IMR-90 (cell line): Measurements from ENCODE around the gene RALGPS2. TPM values are rescaled to one million over a fixed set of nuclear protein-coding genes. Genes with fewer than 3 reads are reported as not detected.

Experiments used
- ATAC-seq: fragments of 200-7000 bp; cut with Tn5 transposase; 2 replicates; pipeline ENCODE4 v1.9.1; 2020; ENCODE audit warnings: low read depth, mild to moderate bottlenecking, moderate library complexity
- BruUV-seq: library from RNA; stranded (reverse); fragments of 400-500 nt; replicated peaks from 2 replicates; lab custom pipeline; 2021; lab: Mats Ljungman, UMichigan
- CTCF ChIA-PET: fragments of 300-600 bp; formaldehyde crosslinking; extraction: SDS; loops from one replicate; lab custom pipeline; 2021; ENCODE audit warnings: antibody characterized with exemption; lab: Yijun Ruan, JAX
- POLR2A ChIA-PET: fragments of 300-600 bp; sonication (Branson Sonifier 250); formaldehyde crosslinking; loops from one replicate; lab custom pipeline; 2022; ENCODE audit warnings: antibody characterized with exemption; ENCODE audit not compliant: unreplicated experiment; lab: Charles Lee
- DNase-seq: peaks from one replicate; pipeline ENCODE4 v3.0.0; 2013
- H2AFZ ChIP-seq: replicated peaks from 2 replicates; pipeline ENCODE3; 2013; ENCODE audit warnings: low read length, mild to moderate bottlenecking; ENCODE audit not compliant: poor library complexity
- H2AK5ac ChIP-seq: 2 replicates; pipeline ENCODE4 v1.6.1; 2013; ENCODE audit warnings: low read depth, low read length, inconsistent platforms
- H2AK9ac ChIP-seq: replicated peaks from 2 replicates; pipeline ENCODE3; 2013; ENCODE audit warnings: mild to moderate bottlenecking, low read depth, low read length, moderate library complexity; ENCODE audit not compliant: poor library complexity
- H2BK120ac ChIP-seq: 2 replicates; pipeline ENCODE4 v1.6.1; 2013; ENCODE audit warnings: low read depth, low read length, inconsistent platforms
- H2BK15ac ChIP-seq: 3 replicates; pipeline ENCODE4 v1.6.1; 2013; ENCODE audit warnings: low read depth, low read length, inconsistent platforms
- H2BK20ac ChIP-seq: 2 replicates; pipeline ENCODE4 v1.6.1; 2013; ENCODE audit warnings: low read depth, mild to moderate bottlenecking, inconsistent platforms, low read length, moderate library complexity
- H2BK5ac ChIP-seq: 2 replicates; pipeline ENCODE4 v1.6.1; 2013; ENCODE audit warnings: mild to moderate bottlenecking, low read depth, low read length, inconsistent platforms; ENCODE audit not compliant: poor library complexity, severe bottlenecking
- H3K14ac ChIP-seq: replicated peaks from 2 replicates; pipeline ENCODE4 v1.6.1; 2013; ENCODE audit warnings: low read depth, low read length, inconsistent platforms
- H3K18ac ChIP-seq: 2 replicates; pipeline ENCODE4 v1.6.1; 2013; ENCODE audit warnings: low read depth, low read length, control low read depth
- H3K23ac ChIP-seq: 2 replicates; pipeline ENCODE4 v1.6.1; 2013; ENCODE audit warnings: low read depth, low read length, inconsistent platforms
- H3K27ac ChIP-seq: 2 replicates; pipeline ENCODE4 v1.5.1; 2013; ENCODE audit warnings: mild to moderate bottlenecking, control low read depth, low read length; ENCODE audit not compliant: insufficient read depth
- H3K27me3 ChIP-seq: 2 replicates; pipeline ENCODE4 v1.6.1; 2013; ENCODE audit warnings: low read length; ENCODE audit not compliant: control insufficient read depth, insufficient read depth
- H3K36me3 ChIP-seq: 2 replicates; pipeline ENCODE4 v1.6.1; 2013; ENCODE audit warnings: low read length, mixed read lengths; ENCODE audit not compliant: control insufficient read depth, insufficient read depth
- H3K4ac ChIP-seq: 2 replicates; pipeline ENCODE4 v1.6.1; 2013; ENCODE audit warnings: low read depth, low read length, inconsistent platforms
- H3K4me1 ChIP-seq: 2 replicates; pipeline ENCODE4 v1.6.1; 2013; ENCODE audit warnings: low read length, mixed read lengths; ENCODE audit not compliant: control insufficient read depth, insufficient read depth
- H3K4me2 ChIP-seq: 2 replicates; pipeline ENCODE4 v1.6.1; 2013; ENCODE audit warnings: low read depth, mild to moderate bottlenecking, control low read depth, low read length, moderate library complexity
- H3K4me3 ChIP-seq: 2 replicates; pipeline ENCODE4 v1.5.1; 2013; ENCODE audit warnings: low read depth, mild to moderate bottlenecking, control low read depth, low read length, moderate library complexity; ENCODE audit not compliant: insufficient read depth
- H3K56ac ChIP-seq: 2 replicates; pipeline ENCODE4 v1.6.1; 2013; ENCODE audit warnings: low read length, inconsistent platforms; ENCODE audit not compliant: insufficient read depth; ENCODE audit errors: extremely low read depth
- H3K79me1 ChIP-seq, 2 experiments: 2 replicates each; pipeline ENCODE4 v1.6.1; 2013; ENCODE audit warnings: low read length in 2 of 2, inconsistent platforms in 1 of 2, low read depth in 1 of 2
- H3K9ac ChIP-seq: 2 replicates; pipeline ENCODE4 v1.6.1; 2013; ENCODE audit warnings: low read depth, low read length, control low read depth
- H3K9me1 ChIP-seq: 2 replicates; pipeline ENCODE4 v1.6.1; 2013; ENCODE audit warnings: low read length, inconsistent platforms; ENCODE audit not compliant: insufficient read depth
- H3K9me3 ChIP-seq: 2 replicates; pipeline ENCODE4 v1.6.1; 2013; ENCODE audit warnings: low read length; ENCODE audit not compliant: control insufficient read depth, insufficient read depth
- H4K20me1 ChIP-seq: 2 replicates; pipeline ENCODE4 v1.6.1; 2013; ENCODE audit warnings: low read length, inconsistent platforms; ENCODE audit not compliant: insufficient read depth
- H4K5ac ChIP-seq: 2 replicates; pipeline ENCODE4 v1.6.1; 2013; ENCODE audit warnings: mild to moderate bottlenecking, low read depth, low read length, control low read depth
- H4K8ac ChIP-seq, 2 experiments: 2 replicates each; pipeline ENCODE4 v1.6.1; 2013; ENCODE audit warnings: low read depth in 2 of 2, low read length in 2 of 2, control low read depth in 1 of 2, inconsistent platforms in 1 of 2
- H4K91ac ChIP-seq: 2 replicates; pipeline ENCODE4 v1.6.1; 2013; ENCODE audit warnings: low read depth, low read length, inconsistent platforms; ENCODE audit not compliant: insufficient read depth
- FOS ChIP-seq: fragments of 150-350 bp; IDR thresholded peaks from 2 replicates; pipeline ENCODE4 v1.6.1; 2016; ENCODE audit warnings: low read depth, low read length
- WGBS, 2 experiments: methylation state at CpG; one replicate each; pipeline versions ENCODE4 v1.1.5 to v1.1.7; 2013; ENCODE audit warnings: missing lambda C conversion rate in 2 of 2; ENCODE audit not compliant: insufficient read length in 1 of 2; ENCODE audit errors: extremely low coverage in 2 of 2; 5-methylcytosine and 5-hydroxymethylcytosine counted together
- dilution Hi-C: fragments of 300-500 bp; cut with HindIII; formaldehyde crosslinking; loops from one replicate; pipeline ENCODE4 v1.14.3; 2018; ENCODE audit warnings: low sequenced_read_pairs; ENCODE audit not compliant: unreplicated experiment
- in situ Hi-C: fragments of 300-500 bp; cut with MboI; formaldehyde crosslinking; loops from 3 replicates; pipeline ENCODE4 v1.14.3; 2019; ENCODE audit warnings: low sequenced_read_pairs, inconsistent platforms, mixed read lengths
- intact Hi-C: fragments of 100-400 bp; cut with micrococcal nuclease; formaldehyde crosslinking; loops from 2 replicates; pipeline ENCODE4 v1.10.0; 2022
- polyA plus RNA-seq, 3 experiments: library from polyadenylated mRNA; depleted of rRNA; stranded (reverse); fragments of >200 nt; gene quantifications; 2 replicates each; pipeline ENCODE4 v1.2.3, GENCODE V29; 2012; ENCODE audit warnings: low replicate concordance in 1 of 3
- total RNA-seq: library from RNA; depleted of rRNA; stranded (reverse); fragments of >200 nt; gene quantifications from 2 replicates; pipeline ENCODE4 v1.2.3, GENCODE V29; 2012

The RALGPS2 gene
- total and polyA plus RNA-seq, 2 of the 4 experiments (the other 2 are of a cell fraction) = 13.8 to 148 TPM

DNA sequence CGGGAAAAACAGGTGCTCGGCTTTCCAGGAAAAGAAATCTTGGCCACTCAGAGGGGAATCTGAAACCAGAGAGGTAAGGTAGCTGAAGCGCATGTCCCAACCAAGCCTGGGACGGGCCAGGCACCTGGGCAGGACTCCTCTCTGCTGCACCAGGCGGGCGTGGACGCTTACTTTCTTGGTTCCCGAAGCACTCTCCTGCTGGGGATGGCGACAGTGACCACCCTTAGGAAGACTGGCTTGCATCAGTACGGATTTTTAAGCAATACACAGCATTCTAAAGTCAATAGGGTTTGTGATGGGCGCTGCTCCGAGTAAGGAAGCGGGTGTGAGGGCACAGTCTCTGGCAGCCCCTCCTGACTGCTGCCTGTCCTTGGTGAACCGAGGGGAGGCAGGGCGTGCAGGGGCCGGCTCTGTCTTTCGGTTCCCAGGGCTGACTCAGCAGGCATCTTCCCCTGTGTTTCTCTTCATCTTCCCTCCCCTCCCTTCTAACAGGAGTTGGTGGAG lies 220.8 kb downstream of the RALGPS2 start:
- no peak overlapping the region for H2AK9ac ChIP-seq

More for the DNA sequence above, 220.8 kb downstream of the RALGPS2 start:
- dilution Hi-C loops (no loop called here), intact Hi-C loops (no loop called here), in situ Hi-C loops (no loop called here)
- Histone ChIP-seq H3K4ac (no peak overlapping the region), H2BK20ac (no peak overlapping the region), H3K9me3 (no peaks in the 10 kb centered on the region), H3K18ac (no peak overlapping the region), H3K9me1 (0 out of 2 replicates have a peak, but pooled peaks cover 3% of the 10 kb centered on the region), H4K91ac (no peak overlapping the region), H4K8ac (no peak overlapping the region), H4K20me1 (no peaks in the 10 kb centered on the region), H3K4me2 (no peak overlapping the region), H3K23ac (no peak overlapping the region), H4K5ac (no peak overlapping the region), H2BK15ac (no peak overlapping the region), H3K27me3 (peaks cover 2% of the 10 kb centered on the region), H3K36me3 (no peaks in the 10 kb centered on the region), H2BK120ac (no peak overlapping the region), H2AK5ac (no peak overlapping the region), H3K9ac (no peak overlapping the region), H3K4me3 (no peak overlapping the region), H3K4me1 (no peaks in the 10 kb centered on the region; the same call in 1 of the 2 replicates), H2AFZ (peak overlapping the region; percentile 83), H3K79me1 (no peaks in the 10 kb centered on the region), H3K56ac (no peak overlapping the region), H2BK5ac (no peak overlapping the region), H3K14ac (no peak overlapping the region), H3K27ac (no peak overlapping the region)
- DNase-seq = peak; percentile 12
- WGBS, 2 experiments = 78% methylated on average over 4 of the region's 17 CpGs; no CpG with 5 or more reads in 1 of the 2 experiments
- TF ChIP-seq FOS = no peak
- ATAC-seq = peak; percentile 37; the same call in 1 of the 2 replicates
- no TSS peak for BruUV-seq
- CTCF ChIA-PET = no interaction called here
- POLR2A ChIA-PET = no interaction called here
